GM21367 (cell line): Measurements from ENCODE around the gene TUFT1.
A peak's percentile ranks its signal among the peaks of the same experiment; 100 is the strongest.

Experiments used
- ATAC-seq: cut with Tn5 transposase; IDR thresholded peaks from one replicate; pipeline ENCODE4 v1.9.1; 2021; ENCODE audit not compliant: unreplicated experiment

The TUFT1 gene

GRCh38 chr1:151540021-151540981, at the start of gene TUFT1:
Gene TUFT1, plus strand, starts transcription at chr1:151540309. Its CDS starts 58 bp downstream, at chr1:151540367.
- ATAC-seq: peak; percentile 81

DNA sequence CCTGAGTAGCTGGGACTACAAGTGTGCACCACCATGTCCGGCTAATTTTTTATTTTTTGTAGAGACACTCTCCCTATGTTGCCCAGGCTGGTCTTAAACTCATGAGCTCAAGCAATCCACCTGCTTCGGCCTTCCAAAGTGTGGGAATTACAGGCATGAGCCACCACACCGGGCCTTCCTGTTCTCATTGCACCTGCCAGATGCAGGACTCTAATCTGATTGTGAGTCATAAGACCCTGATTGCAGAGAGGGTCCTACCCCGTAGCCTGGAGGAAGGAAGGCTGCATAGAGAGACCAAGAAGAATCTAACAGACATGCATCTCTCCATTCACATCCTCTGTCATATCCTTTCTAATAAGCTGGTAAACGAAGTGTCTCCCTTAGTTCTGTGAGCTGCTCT, 48.5 kb upstream of the TUFT1 start:
- no peak for ATAC-seq

DNA sequence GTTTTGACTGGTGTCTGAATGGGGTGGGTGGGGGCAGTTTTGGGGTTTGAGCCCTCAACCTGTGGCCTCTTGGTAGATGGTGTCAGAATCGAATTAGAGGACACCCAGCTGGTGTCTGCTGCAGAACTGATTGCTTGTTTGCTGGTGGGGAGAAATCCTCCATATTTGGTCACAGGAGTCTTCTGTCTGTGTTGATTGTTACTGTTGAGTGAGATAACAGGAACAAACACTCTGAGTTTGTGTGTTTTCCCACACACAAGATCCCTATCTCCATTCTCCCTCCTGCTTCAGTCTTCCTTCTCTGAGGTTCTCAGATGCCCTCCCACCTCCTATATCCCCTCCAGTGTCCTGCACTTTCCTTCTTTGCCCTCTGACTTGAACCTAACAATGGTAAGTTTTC, 48.0 kb upstream of the TUFT1 start:
- no peak for ATAC-seq

- no peak for ATAC-seq
Measured at GRCh38 chr1:151493042-151493441, 47.1 kb upstream of the TUFT1 start.

DNA sequence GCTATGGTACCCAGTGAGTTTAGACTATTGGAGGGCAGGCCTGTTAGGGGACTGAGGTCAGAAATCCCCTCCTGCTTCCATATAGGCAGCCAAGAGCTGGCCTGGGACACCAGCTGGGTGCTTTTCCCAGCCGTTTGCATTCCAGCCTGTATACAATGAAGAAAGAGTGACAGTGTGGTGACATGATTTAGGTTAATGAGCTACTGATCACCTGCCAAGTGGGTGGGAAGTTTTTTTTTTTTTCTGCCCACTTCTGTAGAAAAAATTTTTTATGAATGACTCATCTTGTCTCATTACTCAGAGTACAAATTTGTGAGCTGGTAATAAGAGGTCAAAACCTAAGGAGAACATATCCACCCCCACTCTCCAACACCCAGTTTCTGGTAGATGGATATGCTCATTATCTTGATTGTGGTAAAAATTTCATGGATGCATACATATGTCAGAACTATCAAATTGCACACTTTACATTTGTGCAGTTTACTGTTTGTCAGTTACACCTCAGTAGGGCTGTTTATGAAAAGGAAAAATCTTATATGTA, 45.3 kb upstream of the TUFT1 start:
- no peak for ATAC-seq

GRCh38 chr1:151495316-151495715, 44.8 kb upstream of the TUFT1 start:
- ATAC-seq: no peak

DNA sequence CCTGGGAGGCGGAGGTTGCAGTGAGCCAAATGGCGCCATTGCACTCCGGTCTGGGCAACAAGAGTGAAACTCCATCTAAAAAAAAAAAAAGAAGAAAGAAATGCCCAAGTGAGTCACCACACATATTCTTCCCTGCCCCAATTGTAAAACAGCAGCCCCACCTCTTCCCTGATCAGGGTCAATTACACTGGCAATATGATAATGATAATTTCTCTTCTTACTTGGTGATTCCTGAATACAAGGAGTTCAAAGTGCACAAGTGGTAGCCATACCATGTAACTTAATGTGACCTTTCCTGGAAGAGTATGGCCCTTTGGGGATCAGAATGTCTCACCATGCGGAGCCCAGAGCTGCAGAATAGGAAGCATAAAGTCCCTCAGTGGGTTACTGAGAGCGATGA, 40.7 kb upstream of the TUFT1 start:
- no peak for ATAC-seq

DNA sequence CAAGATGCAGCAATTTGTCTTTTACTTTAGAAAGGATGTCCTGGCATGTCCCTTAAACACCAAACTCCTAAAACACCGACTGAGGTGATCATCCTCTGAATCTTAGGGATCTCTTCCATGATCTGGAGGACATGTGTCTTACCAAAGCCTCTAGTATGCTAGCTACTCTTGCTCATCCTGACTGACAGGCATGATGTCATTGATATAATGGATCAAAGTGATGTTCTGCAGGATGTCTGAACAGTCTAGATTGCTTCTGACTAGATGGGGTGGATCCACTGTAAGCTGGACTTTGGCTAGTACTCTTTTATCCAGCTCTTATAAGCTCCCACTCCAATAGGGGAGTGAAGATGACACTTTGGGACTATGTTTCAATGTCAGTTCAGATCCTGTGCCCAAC, 40.2 kb upstream of the TUFT1 start:
- ATAC-seq: no peak

DNA sequence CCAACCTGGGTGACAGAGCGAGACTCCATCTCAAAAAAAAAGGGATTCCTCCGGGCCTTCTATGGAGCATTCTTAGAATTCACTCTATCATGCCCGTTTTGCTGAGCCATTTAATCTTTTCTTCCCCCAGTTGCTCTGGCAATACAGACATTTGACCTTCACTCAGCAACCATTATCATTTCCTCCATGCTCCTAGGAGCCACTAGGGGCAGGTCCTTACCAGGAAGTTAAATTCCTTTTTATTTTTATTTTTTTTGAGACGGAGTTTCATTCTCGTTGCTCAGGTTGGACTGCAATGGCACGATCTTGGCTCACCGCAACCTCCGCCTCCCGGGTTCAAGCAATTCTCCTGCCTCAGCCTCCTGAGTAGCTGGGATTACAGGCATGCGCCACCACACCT, 38.6 kb upstream of the TUFT1 start:
- no peak for ATAC-seq

- no peak for ATAC-seq
Measured at GRCh38 chr1:151502035-151502700, 37.9 kb upstream of the TUFT1 start.

- ATAC-seq: no peak
Measured at GRCh38 chr1:151502859-151503780, 37.0 kb upstream of the TUFT1 start.

DNA sequence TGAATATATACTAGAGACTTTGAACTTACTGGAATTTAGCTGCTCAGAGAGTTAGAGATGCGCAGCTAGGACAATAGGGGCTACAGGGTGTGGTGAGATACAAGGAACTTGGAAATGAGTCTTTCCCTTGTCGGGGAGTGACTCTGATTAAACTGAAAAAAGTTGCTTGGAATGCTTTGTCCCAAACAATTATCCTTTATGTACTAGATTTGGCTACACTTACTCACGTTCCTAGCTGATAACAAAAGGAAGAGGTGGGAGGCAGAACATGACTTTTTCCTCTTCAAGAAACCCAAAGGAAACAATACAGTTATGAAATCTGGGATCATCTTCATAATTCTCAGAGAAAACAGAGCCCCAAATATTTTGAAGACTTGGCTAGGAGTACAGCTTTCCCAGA, 35.9 kb upstream of the TUFT1 start:
- ATAC-seq: no peak

DNA sequence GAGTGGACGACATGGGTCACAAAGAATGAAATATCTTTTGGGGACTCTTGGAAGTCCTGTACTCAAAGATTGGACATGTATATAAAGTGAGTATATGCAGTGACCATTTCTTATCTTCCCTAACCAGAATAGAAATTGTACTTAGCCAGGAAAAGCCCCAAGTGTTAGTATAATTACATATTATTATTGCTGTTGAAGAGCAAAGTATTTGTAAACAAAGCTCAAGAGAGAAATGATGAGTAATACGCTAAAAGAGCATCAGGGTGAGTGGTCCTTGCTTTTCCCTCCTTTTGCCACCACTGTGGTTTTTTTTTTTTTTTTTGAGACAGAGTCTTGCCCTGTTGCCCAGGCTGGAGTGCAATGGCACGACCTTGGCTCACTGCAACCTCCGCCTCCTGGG, 35.4 kb upstream of the TUFT1 start:
- ATAC-seq: no peak

DNA sequence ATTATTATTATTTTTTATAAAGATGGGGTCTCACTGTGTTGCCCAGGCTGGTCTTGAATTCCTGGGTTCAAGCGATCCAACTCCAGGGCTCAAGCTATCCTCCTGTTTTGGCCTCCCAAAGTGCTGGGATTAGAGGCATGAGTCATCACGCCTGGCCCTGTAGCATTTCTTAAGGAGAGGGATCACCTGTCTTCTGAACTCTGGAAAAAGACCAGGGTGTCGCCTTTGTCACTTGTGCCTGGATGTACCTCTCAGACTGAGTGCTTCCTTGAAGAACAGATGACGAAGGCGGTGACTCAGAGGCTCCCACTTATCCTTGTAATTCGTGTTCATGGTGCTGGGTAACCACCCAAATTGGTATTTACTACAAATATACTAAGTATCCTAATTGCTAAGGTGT, 31.3 kb upstream of the TUFT1 start:
- ATAC-seq: no peak

DNA sequence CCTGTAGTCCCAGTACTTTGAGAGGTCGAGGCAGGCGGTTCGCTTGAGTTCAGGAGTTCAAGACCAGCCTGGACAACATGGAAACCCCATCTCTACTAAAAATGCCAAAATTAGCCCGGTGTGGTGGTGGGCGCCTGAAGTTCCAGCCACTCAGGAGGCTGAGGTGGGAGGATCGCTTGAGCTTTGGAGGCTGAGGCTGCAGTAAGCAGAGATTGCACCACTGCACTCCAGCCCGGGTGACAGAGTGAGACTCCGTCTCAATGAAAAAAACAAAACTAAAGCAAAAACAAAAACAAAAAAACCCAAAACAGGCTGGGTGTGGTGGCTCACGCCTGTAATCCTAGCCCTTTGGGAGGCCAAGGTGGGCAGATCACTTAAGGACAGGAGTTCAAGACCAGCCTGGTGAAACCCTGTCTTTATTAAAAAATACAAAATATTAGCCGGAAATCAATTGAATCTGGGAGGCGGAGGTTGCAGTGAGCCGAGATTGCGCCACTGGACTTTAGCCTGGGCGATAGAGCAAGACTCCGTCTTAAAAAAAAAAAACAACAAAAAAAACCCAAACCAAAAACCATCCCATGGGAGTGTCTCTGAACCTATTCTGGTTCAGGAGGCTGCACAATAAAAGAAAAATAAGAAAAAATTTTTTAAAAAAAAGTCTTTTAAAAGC, 30.6 kb upstream of the TUFT1 start:
- no peak for ATAC-seq

GRCh38 chr1:151510020-151510405, 30.1 kb upstream of the TUFT1 start:
- ATAC-seq: no peak

DNA sequence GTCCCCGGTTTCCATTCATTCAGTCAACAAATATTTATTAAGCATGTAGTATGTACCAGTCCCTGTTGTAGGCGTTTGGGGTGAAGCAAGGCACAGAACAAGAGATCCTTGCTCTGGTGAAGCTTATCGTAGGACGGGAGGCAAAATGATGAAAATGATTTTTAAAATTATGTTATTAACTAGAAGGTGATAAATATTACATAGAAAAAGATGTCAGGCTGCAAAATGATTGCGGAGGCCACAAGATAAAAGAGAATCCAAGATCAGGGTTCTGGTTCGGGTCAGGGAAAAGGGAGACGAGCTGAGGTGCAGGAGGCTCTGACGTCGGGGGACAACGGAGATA, 29.5 kb upstream of the TUFT1 start:
- no peak for ATAC-seq

DNA sequence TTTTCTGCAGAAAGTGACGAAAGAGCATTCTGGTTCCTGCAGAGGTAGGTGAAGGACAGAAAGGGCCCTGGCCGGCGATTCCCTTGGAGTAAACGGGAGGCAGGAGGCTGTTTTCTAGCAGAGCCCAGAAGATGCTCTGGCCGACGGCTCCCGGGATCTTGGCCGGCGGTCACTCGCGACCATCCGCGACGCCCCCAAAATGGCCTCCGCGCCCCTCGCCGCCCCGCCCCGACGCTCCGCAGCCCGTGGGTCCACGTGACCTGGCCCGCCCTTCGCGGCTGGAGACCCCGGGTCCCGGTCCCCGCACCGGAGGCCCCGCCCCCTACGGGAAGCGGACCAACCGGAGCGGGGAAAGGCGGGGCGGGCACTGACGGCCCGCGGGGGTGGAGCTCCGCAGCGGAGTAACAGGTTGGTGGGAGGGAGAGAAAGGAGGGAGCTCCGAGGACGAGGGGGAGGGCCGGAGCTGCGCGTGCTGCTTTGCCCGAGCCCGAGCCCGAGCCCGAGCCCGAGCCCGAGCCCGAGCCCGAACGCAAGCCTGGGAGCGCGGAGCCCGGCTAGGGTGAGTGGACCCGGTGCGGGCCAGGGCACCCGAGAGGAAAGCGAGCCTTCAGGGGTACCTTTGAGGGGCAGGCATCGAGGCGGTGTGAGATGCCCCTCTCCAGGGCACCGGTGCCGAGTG, 29.0 kb upstream of the TUFT1 start, which contains the start of gene CGN:
Gene CGN (plus strand): TSS at position 431 of the 679 bp plus-strand sequence. CDS start 7,133 bp downstream, outside the sequence.
- peak; percentile 80 for ATAC-seq

DNA sequence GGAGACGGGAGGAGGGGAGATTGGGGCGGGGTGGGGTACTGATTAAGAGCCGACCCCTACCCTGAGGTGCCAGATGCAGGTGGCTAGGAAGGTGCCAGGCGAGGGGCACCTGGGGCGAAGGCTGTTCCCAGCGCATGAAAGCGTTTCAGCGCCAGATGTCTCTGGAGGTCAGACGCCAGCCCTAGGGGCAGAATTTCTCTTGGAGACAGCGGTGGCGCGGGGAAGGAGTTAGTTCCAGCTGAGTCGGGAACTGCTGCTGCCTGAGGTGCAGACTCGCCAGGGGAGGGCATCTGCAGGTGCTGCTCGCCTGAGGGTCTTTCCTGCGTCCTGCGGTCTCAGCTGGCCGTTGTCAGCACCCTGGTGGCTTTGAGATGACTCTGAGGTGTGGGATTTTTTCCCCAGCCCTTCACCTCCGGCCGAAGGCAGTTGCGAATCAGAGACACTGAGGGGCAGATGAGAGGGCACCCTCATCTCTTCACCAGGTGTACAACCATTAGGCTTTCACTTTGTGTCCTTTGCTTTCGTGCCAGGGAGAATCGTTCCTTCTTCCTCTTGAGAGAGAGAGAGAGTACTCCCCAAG, 28.4 kb upstream of the TUFT1 start:
- no peak for ATAC-seq
